ENCODE results near the gene ZNF316.
"Not testable (repeated sequence)": the region's sequence is repeated elsewhere in the genome, so short reads cannot be mapped to it uniquely, and the experiment has no call there.

Gene ZNF316

DNA sequence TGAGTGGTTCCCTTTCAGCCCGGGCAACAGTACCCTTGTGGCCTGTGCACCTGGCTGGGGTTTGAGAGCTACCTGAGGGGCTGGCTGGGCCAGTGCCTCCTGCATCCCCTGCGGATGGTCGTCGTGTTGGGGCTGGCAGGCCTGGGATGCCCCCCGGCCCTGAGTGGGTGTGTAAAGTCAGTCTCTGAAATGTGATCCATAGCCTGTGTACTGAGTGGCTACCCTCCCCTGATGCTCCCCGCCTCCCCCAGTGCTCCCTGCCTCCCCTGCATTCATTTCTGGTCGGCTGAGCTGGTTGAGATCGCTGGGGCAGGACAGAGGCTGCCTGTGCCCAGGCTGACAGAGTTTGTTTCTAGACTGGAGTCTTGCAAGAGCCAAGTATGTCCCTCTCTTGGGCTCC lies 9.3 kb downstream of the ZNF316 start:
- DNase-seq (ENCODE audit: low read depth, low spot score), result no peak

DNA sequence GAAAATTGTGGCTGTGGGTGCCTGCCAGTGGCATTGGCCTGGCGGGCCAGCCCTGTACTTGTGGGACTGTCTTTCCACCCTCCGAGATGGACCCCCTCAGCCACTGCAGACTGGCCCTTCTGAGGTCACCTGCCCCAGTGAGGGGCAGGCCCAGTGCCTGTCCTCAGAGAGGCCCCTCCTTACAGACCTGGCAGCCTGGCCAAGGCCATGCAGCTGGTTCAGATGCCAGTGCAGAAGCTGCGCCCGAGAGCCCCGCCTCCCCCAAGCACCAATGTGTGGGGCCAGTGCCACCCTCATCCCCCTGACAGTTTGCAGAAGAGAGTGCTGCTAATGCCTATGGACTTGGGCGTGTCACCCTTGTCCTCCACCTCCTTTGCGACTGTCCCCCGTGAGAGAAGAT lies 10.0 kb downstream of the ZNF316 start:
- DNase-seq (ENCODE audit: low read depth, low spot score), result no peak

DNA sequence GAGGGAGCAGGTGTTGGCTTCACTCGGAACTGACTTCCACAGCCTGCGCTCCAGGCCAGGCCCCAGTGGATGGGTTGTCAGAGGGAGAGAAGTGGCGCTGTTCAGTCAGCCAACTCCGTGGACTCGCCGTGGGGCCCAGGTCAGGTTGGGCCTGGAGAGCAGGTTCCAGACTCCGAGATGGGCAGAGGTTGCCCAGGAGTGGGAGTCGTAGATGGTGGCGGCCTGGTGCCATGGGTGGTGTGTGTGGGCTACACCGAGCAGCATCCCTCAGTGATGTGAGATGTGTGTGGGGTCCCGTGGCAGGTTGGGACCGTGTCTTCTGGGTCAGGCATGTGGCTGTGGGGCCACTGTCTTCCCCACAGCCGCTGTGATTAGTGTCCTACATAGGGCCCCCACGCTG lies 10.4 kb downstream of the ZNF316 start:
- no peak for DNase-seq (ENCODE audit: low read depth, low spot score)

DNA sequence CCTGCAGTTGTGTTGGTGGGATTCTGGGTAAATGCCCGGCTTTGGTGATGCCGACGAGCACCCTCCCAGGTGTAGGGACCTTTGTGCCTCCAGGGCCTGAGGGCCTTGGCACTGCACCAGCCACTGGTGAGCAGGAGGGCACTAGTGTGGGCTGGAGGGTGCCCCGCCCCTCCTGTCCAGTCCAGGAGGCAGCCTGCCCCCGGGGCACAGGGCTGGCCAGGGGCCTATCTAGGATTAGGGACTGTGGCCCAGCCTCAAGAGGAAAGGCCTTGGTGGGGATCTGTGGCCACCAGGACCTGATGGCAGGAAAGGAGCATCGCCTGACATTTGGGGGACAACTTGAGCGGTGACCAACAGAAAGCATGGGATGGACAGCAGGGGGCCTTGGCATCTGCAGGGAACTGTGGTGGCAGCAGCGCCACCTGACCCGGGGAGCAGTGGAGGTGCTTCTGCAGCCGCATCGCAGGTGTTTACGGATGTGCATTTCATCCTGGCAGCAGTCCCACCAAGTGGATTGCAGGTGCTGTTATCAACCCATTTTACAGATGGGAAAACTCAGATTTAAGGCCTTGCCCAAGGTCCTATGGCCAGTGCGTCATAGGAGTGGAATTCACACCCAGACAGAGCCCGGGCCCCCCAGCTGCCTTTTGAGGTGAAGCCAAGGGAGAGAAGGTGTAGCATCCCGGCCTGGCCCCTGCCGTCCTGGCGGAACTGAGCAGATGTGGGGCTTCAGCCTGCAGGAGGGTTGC lies 11.1 kb downstream of the ZNF316 start:
- DNase-seq (ENCODE audit: low read depth, low spot score), result no peak

DNA sequence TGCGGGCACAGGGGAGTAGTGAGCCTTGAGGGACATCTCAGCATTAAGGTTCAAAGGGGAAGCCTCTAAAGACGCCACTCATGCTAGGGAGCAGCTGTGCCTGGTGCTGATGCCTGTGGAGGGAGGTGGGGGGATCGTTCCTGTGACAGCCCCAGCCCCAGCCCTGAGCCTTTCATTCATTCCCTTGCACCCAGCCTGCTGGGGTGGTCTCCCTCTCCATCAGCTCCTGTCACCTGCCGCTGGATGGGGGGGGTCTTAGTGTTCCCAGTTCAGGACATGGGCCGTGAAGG lies 11.6 kb downstream of the ZNF316 start:
- no peak for DNase-seq (ENCODE audit: low read depth, low spot score)

DNA sequence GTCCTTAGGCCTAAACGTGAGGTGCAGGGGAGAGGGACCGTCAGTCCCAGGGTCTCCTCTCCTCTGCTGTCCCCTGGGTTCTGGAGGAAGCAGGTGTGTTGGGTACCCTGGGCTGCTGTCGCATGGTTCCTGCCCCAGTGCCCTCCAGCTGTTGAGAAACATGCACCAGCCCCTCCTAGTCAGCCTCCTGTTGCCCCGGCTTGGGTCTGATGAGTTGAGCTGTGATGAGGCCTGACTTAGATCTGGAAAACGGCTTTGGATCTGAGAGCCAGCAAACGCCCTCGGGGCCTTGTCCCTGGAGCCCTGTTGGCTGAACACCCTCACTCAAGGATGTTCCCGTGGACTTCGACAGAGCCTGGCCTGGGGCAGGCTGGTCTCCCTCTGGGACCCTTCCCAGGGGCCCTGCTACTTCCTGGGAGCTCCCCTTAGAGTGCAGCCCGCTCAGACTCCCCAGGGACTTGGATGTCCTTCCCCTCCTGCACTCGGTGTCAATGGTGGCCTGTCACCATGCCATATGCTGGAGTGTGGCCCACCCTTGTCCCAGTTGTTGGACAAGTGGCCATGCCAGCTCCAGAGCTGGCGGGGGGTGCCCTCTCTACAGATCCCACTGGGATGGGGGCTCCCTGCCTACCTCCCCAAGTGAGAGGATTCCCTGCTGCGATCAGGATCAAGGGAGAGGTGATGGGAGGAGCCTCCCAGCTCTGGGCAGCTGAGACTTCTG lies 12.3 kb downstream of the ZNF316 start:
- DNase-seq (ENCODE audit: low read depth, low spot score), result no peak

DNA sequence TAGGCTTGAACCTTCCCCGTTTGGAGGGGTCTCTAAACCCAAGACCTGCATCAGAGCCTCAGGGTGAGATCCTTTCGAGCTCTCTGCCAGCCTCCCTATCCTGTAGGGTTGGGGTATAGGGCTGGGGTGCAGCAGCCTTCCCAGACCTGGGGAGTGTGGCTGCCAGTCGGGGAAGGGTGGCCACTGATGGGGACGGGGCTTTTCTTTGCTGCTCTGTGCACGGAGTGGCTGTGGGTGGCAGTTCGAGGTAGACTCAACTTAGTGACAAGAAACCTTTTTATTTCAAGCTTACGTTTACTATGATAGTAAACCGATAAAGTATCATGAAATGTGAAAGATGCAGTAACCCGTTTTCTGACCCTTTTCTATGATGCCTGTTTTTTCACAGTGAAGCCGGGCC lies 13.0 kb downstream of the ZNF316 start:
- no peak for DNase-seq (ENCODE audit: low read depth, low spot score)

DNA sequence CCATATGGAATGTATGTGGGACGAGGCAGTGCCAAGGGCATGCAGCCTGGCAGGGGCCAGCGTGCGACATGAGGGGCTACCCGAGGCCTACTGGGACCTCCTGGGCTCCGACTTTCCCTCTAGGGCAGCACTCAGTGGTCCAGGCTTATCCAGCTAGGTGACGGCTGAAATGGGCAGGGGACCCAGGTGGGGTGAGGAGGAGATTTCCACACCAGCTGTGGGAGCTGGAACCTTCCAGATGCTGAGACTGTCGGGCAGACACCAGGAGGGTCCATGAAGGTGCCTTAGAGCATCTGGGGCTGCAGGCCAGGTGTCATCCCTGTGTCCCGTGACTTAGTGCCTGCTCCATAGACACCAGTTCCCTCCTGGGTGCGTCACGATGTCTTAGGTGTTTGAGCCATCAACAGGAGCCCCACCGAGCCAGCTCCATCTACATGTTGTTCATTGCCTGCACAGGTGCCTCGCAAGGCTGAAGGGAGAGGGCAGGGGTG lies 13.4 kb downstream of the ZNF316 start:
- DNase-seq (ENCODE audit: low read depth, low spot score), result no peak

DNA sequence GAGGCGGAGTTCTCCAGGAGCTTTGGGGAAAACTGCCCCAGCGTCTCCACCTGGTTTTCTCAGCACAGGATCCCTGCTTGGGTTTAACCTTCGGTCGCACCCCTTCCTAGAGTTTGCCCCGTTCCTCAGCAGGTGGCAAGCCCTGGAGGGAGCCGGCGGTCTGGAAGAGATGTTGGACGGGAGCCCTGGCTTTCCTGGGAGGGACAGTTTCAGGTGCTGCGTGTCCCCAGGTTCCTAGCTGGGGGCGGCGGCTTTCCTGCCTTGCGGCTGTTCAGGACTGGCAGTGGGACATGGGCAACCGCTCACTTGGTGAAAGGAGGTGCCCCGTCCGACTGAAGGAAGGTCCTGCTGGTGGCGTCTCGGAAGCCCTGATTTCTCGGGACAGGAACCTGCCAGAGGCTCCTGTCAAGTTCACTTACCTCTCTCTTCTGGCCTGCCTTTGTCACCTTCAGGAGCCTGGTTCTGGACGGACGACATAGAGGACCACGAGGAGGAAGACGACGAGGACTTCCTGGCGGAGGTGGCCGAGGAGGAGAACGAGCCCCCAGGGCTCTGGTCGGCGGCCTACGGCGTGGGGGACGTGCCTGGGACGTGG lies 14.8 kb downstream of the ZNF316 start:
- no peak for DNase-seq (ENCODE audit: low read depth, low spot score)

DNA sequence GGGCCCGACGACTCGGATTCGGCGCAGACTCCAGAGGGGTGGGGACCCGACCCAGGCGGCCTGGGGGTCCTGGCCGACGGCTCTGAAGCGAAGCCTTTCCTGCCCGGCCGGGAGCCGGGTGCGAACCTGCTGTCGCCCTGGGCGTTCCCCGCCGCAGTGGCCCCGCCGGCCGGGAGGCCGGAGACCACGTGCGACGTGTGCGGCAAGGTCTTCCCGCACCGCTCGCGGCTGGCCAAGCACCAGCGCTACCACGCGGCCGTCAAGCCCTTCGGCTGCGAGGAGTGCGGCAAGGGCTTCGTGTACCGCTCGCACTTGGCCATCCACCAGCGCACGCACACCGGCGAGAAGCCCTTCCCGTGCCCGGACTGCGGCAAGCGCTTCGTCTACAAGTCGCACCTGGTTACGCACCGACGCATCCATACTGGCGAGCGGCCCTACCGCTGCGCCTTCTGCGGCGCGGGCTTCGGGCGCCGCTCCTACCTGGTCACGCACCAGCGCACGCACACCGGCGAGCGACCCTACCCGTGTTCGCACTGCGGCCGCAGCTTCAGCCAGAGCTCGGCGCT lies 15.4 kb downstream of the ZNF316 start:
- no peak for DNase-seq (ENCODE audit: low read depth, low spot score)

DNA sequence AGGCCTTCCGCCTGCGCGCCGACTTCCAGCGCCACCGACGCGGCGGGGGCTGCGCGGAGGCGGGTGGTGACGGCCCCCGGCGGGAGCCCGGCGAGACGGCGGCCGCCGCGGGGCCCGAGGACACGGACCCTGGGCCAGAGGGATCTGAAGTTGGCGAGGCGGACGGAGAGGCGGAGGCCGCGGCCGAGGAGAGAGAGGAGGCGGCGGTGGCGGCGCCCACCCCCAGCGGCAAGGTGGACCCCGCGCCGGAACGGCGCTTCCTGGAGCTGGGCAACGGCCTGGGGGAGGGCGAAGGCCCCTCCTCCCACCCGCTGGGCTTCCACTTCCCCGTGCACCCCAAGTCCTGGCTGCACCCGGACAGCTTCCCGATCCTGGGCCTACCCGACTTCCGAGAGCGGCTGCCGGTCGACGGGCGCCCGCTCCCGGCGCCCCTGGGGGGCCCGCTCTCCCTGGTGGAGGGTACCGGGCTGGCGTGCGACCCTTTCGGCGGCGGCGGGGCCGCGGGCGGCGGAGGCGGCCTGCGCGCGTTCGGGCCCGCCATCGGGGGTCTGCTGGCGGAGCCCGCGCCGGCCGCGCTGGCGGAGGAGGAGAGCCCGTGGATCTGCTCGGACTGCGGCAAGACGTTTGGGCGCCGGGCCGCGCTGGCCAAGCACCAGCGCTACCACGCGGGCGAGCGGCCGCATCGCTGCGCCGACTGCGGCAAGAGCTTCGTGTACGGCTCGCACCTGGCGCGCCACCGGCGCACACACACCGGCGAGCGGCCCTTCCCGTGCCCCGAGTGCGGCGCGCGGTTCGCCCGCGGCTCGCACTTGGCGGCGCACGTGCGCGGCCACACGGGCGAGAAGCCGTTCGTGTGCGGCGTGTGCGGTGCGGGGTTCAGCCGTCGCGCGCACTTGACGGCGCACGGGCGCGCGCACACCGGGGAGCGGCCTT lies 16.2 kb downstream of the ZNF316 start:
- no peak for DNase-seq (ENCODE audit: low read depth, low spot score)

DNA sequence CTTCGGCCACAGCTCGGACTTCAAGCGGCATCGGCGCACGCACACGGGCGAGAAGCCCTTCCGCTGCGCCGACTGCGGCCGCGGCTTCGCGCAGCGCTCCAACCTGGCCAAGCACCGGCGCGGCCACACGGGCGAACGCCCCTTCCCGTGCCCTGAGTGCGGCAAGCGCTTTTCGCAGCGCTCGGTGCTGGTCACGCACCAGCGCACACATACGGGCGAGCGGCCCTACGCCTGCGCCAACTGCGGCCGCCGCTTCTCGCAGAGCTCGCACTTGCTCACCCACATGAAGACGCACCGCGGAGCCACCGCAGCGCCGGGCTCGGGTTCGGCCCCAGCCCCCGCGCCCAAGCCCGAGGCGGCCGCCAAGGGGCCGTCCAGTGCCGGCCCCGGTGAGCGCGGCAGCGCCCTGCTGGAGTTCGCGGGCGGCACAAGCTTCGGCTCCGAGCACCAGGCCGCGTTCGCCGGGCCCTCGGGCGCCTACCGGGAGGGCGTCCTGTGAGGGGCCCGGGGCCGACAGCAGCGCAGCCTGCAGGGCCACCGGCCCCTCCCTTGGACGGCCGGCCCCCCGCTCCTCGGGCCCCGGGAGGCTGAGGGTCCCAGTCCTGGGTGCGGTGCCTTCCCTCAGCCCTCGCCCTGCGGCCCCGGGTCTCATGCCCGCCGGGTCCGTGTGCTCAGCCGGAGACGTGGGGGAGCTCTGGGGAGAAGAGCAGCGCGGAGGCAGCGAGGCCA lies 17.2 kb downstream of the ZNF316 start:
- DNase-seq (ENCODE audit: low read depth, low spot score), result no peak

DNA sequence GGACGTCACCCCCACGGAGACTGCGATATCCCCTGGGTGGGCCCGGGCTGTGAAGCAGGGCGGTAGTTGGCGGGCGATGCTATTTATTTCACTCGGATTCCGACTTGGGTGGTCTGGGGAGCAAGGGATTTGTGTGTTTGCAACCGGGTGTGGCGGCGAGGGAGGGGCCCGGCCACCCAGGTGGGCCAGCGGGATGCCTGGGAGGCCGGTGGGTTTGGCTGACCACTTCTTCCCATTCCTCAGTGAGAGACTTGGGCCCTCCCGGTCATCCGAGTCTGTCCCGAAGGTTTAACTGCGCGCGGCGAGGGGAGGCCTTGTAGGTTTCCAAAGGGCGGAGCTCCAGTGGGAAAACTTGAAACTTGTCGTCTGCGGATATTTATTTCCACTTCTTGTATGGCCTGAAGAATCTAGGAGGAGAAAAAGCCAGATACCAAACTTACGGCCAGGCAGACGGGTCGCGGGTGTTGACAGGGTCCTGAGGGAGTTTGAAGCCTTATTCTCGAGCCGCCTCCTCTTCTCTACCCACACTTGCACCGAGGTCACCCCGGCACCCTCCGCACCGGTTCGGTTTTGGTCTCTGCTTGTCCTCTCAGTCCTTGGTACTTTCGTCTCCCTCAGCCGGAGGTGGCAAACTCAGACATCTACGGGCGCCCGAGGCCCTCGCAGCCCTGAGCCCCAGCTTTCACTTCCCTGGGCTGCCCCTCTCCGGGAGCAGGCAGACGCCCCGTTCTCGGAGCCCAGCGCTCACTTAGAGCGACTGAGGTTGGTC lies 17.9 kb downstream of the ZNF316 start:
- no peak for DNase-seq (ENCODE audit: low read depth, low spot score)

DNA sequence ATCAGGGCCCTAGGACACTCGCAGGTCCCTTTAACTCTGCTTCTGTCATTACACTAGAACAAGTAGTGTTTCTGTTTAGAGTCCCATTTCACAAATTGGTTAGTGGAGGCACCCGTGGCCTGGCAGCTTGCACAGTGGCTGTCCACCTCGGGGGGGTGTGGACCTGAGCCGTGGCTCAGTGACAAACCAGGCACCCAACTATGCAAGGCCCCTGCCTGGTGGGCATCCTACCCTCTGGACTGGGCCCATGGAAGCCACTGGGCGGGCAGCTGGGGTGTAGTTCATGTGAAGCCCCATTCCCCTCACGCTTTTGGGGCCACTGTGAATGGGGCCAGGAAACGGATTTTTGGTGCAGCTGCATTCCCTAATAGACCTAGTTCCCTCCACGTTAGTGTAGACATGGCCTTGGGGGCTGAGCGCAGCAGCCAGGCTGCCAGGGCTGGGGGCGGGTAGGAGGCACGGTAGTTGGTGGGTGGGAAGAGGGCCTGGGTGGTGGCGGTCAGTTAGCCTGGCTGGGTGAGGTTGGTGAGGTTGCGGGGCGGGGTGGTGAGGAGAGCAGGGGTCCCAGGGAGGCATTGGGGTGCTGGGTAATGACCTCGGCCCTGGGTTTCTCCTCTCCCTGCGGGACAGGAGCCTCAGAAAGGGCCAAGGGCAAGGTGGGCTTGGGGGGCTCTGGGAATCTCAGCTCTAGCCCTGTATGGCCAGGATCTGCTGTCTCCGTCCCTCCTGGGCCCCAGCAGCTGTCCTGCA lies 18.7 kb downstream of the ZNF316 start:
- DNase-seq (ENCODE audit: low read depth, low spot score), result no peak

DNA sequence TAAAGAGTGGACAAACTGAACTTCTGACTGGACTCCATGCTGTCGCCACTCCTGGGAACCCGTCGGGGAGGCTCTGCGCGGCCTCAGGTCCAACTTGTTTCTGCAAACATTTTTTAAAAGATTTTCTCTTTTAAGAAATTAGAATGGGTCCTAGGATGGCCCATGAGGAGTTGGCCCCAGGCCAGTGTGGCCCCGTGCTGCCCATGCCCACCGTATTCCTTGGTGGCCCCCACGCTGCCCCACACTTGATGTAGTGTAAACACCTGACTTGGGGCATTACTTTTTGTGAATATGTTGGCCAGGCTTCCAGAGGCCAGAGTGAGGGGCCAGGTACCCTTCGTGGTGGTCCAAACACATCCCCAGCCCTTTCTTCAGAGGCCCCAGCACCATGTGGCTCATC lies 19.3 kb downstream of the ZNF316 start:
- DNase-seq (ENCODE audit: low read depth, low spot score), result no peak

DNA sequence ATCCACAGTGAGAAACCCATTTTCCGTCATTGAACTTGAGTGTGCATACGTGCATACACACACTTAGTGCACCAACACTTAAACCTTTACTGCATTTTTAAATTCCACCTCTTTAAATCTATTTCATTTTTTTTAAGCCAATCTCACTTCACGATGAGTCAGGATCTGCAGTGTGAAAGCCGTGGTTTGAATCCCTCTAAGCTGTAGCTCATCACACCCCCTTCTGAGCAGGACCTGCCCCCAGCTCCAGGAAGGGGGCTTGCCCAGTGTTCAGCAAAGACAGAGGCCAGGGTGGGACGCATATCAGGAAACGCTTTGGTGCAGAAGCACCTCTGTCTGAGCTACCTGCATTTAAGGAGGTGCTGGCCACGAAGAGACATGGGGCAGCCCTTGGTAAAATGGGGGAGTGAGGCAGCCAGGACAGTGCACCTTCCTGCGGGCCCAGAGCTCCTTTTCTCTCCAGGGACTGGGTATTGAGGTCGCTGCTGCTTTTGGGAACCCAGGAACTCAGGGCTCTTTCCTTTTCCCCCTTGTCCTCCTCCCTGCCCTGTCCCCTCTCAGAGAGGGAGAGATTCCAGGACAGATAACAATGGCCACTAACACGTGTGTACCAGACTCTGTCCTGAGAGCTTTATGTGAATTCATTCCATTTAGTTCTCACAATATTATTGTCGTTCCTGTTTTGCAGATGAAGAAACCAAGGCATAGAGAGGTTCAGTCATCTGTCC lies 21.7 kb downstream of the ZNF316 start:
- DNase-seq (ENCODE audit: low read depth, low spot score), result no peak

DNA sequence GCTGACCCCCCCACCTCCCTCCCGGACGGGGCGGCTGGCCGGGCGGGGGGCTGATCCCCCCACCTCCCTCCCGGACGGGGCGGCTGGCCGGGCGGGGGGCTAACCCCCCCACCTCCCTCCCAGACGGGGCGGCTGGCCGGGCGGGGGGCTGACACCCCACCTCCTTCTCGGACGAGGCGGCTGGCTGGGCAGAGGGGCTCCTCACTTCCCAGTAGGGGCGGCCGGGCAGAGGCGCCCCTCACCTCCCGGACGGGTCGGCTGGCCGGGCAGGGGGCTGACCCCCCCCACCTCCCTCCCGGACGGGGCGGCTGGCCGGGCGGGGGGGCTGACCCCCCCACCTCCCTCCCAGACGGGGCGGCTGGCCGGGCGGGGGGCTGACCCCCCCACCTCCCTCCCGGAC lies 33.7 kb downstream of the ZNF316 start:
- DNase-seq (ENCODE audit: low read depth, low spot score), result not testable (repeated sequence)

DNA sequence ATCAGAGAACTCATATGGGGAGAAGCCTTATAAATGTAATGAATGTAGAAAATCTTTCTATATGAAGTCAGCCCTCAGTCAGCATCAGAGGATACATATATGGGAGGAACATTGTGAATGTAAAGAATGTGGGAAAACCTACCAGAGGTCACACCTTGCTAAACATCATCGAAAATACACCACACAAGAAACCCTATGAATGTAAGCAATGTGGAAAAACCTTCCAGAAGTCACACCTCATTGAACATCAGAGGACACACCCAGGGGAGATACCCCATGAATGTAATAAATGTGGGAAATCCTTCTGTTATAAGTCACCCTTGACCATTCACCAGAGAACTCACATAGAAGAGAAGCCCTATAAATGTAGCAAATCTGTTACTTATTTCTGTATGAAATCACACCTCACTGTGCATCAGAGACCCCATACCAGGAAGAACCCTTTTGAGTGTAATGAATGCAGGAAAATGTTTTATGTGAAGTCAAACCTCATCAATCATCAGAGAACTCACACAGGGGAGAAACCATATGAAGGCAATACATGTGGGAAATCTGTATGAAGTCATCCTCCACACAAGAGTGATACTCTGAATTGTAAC lies 38.8 kb downstream of the ZNF316 start:
- DNase-seq (ENCODE audit: low read depth, low spot score), result no peak
